GM12865 (cell line): Measurements from ENCODE around the gene FKBP2.

Experiments used
- DNase-seq: peaks from one replicate; pipeline ENCODE4 v3.0.0; 2010; ENCODE audit warnings: low read depth
- H3K4me3 ChIP-seq: 2 replicates; pipeline ENCODE4 v1.5.1; 2011; ENCODE audit warnings: mild to moderate bottlenecking, low read depth, low read length, control low read depth
- CTCF ChIP-seq: IDR thresholded peaks from 2 replicates; pipeline ENCODE4 v1.5.1; 2011; ENCODE audit warnings: low read length, control low read depth, low read depth, inconsistent platforms; ENCODE audit not compliant: insufficient read depth; ENCODE audit errors: missing control alignments

The FKBP2 gene

GRCh38 chr11:64238999-64239398, 1.9 kb upstream of the FKBP2 start:
- TF ChIP-seq CTCF, result no peak
- peak; percentile 40 for DNase-seq
- peak overlapping the region; percentile 16 for H3K4me3 ChIP-seq

DNA sequence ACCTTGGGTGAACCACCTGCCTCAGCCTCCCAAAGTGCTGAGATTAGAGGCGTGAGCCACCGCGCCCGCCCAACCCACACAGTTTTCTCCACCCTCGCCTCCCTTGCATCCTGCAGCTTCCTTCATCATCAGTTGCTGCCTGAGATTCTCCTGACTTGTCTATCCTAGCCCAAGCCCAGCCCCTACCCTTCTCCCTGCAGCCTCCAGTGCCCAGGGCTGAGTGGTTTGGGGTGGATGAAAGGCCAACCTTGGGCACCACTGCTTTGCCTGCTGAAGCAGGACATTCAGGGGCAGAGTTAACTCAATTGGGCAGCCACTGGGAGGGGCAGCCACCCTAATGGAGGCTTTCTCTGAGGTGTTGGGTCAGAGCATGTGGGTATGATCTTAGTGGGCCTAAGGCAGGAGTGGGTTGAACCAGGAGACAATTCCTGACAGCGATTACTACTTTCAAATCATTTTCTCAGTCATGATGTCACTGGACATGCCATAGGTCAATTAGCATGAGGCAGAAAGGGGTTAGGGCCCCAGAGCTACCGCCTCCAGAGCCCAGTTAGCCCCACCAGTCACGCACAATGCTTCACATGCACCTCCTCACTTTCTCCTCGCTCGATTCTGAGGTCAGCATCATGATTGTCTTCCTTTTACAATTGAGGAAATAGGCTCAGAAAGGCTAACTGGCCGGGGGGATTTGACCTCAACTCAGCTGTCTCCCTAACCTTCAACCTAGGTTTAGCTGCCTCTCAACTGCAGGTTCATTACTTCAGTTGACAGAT, 1.0 kb upstream of the FKBP2 start:
- H3K4me3 ChIP-seq, result peak overlapping the region; percentile 76
- peak; percentile 92 for DNase-seq

GRCh38 chr11:64241241-64241490, 271 bp downstream of the FKBP2 start:
- H3K4me3 ChIP-seq, result peak overlapping the region; percentile 76
- no peak for TF ChIP-seq CTCF
- peak; percentile 100 for DNase-seq

More for the DNA sequence above, 1.0 kb upstream of the FKBP2 start:
- no peak for TF ChIP-seq CTCF

GRCh38 chr11:64241491-64242374, 838 bp downstream of the FKBP2 start:
- no peak for TF ChIP-seq CTCF
- DNase-seq, result peak; percentile 69
- peak overlapping the region; percentile 89 for H3K4me3 ChIP-seq

DNA sequence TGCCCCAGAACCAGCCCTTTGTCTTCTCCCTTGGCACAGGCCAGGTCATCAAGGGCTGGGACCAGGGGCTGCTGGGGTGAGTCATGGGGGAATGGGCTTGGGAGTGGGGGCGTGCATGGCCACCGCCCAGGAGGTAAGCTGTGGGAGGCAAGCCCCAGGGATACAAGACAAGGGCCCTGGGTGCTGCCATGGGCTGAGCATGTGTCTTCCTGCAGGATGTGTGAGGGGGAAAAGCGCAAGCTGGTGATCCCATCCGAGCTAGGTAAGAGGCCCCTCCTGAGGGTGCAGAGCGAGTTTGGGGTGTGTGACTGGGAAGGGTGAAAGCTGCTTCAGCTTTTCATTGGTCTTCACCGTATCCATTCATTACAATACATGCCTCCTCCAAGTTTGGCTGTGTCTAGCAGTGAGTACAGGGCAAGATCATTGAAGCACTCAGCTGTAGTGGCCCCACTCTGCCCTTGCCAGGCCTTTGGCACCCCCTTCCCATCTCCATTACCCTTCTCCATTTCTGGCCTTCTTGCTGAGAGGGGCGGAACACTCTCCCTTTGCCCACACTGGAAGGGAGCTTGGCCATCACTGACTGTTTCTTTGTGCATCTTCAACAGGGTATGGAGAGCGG, 2.5 kb downstream of the FKBP2 start:
- no peak for TF ChIP-seq CTCF
- no peak for DNase-seq
- H3K4me3 ChIP-seq, result no peak overlapping the region

DNA sequence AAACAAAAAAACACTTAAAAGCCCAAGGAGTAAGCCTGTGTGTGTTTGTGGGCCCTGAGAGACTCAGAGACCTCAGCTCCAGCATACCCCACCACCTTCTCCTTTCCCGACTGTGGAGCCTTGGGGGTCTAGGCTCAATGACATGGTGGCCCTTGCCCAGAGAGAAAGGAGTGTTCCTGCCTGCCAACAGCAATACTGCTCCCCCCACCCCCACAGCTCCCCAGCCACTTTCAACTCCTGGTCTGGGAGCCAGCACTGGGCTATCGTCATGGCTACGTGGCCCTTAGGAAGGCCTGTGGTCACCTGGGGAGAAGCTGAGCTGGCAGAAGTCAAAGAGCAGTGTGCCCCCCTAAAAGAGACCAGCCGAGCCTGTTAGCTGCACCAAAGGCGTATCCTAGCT, 3.2 kb downstream of the FKBP2 start:
- no peak overlapping the region for H3K4me3 ChIP-seq
- TF ChIP-seq CTCF, result no peak
- DNase-seq, result no peak
